Measurements from ENCODE around the gene GGA1.
A peak's percentile ranks its signal among the peaks of the same experiment; 100 is the strongest.

Gene GGA1

GRCh38 chr22:37560608-37561211 lies 47.9 kb upstream of the GGA1 start:
- no peak overlapping the region for H3K9ac ChIP-seq (ENCODE audit: low read depth, low read length)
- H4K20me1 ChIP-seq (ENCODE audit: insufficient read depth, low read length), result 0 out of 2 replicates have a peak, but pooled peaks cover 7% of the 10 kb centered on the region
- no peaks in the 10 kb centered on the region for H3K79me2 ChIP-seq (ENCODE audit: insufficient read depth, low read length)
- H3K36me3 ChIP-seq (ENCODE audit: insufficient read depth, low read length), result no peaks in the 10 kb centered on the region
- H2AFZ ChIP-seq (ENCODE audit: low read depth, low read length), result no peak overlapping the region
- no peaks in the 10 kb centered on the region for H3K9me3 ChIP-seq (ENCODE audit: insufficient read depth, low read length, severe bottlenecking)
- H3K4me1 ChIP-seq (ENCODE audit: insufficient read depth, low read length), result no peaks in the 10 kb centered on the region
- TF ChIP-seq CTCF (IDR thresholded peaks at IDR 0.05; ENCODE audit: borderline replicate concordance, extremely low read depth, low read length, poor library complexity, severe bottlenecking) (no peak), EZH2 (IDR thresholded peaks at IDR 0.05; ENCODE audit: borderline replicate concordance, low read depth, low read length, severe bottlenecking) (no peak)
- no peak overlapping the region for H3K4me3 ChIP-seq (ENCODE audit: low read depth in 1 of 2, low read length in 2 of 2)
- ATAC-seq (ENCODE audit: insufficient read depth, low read depth), result no peak
- peaks cover 2% of the 10 kb centered on the region for H3K27me3 ChIP-seq (ENCODE audit: insufficient read depth, low read length, poor library complexity)
- H3K4me2 ChIP-seq (ENCODE audit: insufficient read depth, low read length), result no peak overlapping the region
- no peak overlapping the region for H3K27ac ChIP-seq (ENCODE audit: low read length)
- DNase-seq, result no peak

- DNase-seq (peak; percentile 56), ATAC-seq (ENCODE audit: insufficient read depth, low read depth) (peak; percentile 55; the same call in 1 of the 3 replicates)
- Histone ChIP-seq H2AFZ (ENCODE audit: low read depth, low read length) (no peak overlapping the region), H3K4me2 (ENCODE audit: insufficient read depth, low read length) (no peak overlapping the region), H3K9me3 (ENCODE audit: insufficient read depth, low read length, severe bottlenecking) (no peaks in the 10 kb centered on the region), H3K27me3 (ENCODE audit: insufficient read depth, low read length, poor library complexity) (peaks cover 5% of the 10 kb centered on the region), H3K4me3 (ENCODE audit: low read depth in 1 of 2, low read length in 2 of 2) (no peak overlapping the region), H4K20me1 (ENCODE audit: insufficient read depth, low read length) (peaks cover 15% of the 10 kb centered on the region), H3K27ac (ENCODE audit: low read length) (no peak overlapping the region), H3K9ac (ENCODE audit: low read depth, low read length) (no peak overlapping the region), H3K79me2 (ENCODE audit: insufficient read depth, low read length) (no peaks in the 10 kb centered on the region), H3K4me1 (ENCODE audit: insufficient read depth, low read length) (peaks cover 3% of the 10 kb centered on the region; the same call in 1 of the 2 replicates), H3K36me3 (ENCODE audit: insufficient read depth, low read length) (no peaks in the 10 kb centered on the region)
- TF ChIP-seq CTCF (IDR thresholded peaks at IDR 0.05; ENCODE audit: borderline replicate concordance, extremely low read depth, low read length, poor library complexity, severe bottlenecking) (peak; percentile 62), EZH2 (IDR thresholded peaks at IDR 0.05; ENCODE audit: borderline replicate concordance, low read depth, low read length, severe bottlenecking) (no peak)
Observed at GRCh38 chr22:37561212-37562048, 47.2 kb upstream of the GGA1 start.

- ATAC-seq (ENCODE audit: insufficient read depth, low read depth) (no peak), DNase-seq (no peak)
- Histone ChIP-seq H4K20me1 (ENCODE audit: insufficient read depth, low read length) (peaks cover 22% of the 10 kb centered on the region), H3K4me3 (ENCODE audit: low read depth in 1 of 2, low read length in 2 of 2) (no peak overlapping the region), H3K36me3 (ENCODE audit: insufficient read depth, low read length) (no peaks in the 10 kb centered on the region), H3K4me1 (ENCODE audit: insufficient read depth, low read length) (peaks cover 11% of the 10 kb centered on the region), H3K9ac (ENCODE audit: low read depth, low read length) (no peak overlapping the region), H3K27me3 (ENCODE audit: insufficient read depth, low read length, poor library complexity) (peaks cover 7% of the 10 kb centered on the region), H2AFZ (ENCODE audit: low read depth, low read length) (no peak overlapping the region), H3K79me2 (ENCODE audit: insufficient read depth, low read length) (no peaks in the 10 kb centered on the region), H3K27ac (ENCODE audit: low read length) (no peak overlapping the region), H3K9me3 (ENCODE audit: insufficient read depth, low read length, severe bottlenecking) (no peaks in the 10 kb centered on the region), H3K4me2 (ENCODE audit: insufficient read depth, low read length) (no peak overlapping the region)
- no peak for TF ChIP-seq EZH2 (IDR thresholded peaks at IDR 0.05; ENCODE audit: borderline replicate concordance, low read depth, low read length, severe bottlenecking)
- TF ChIP-seq CTCF (IDR thresholded peaks at IDR 0.05; ENCODE audit: borderline replicate concordance, extremely low read depth, low read length, poor library complexity, severe bottlenecking), result no peak
Observed at GRCh38 chr22:37562049-37562875, 46.4 kb upstream of the GGA1 start.

Measured in DND-41 (cell line).